H1 (cell line): ENCODE results near the gene NDP. TPM values are rescaled to one million over a fixed set of nuclear protein-coding genes. Genes with fewer than 3 reads are reported as not detected.

Experiments
- BCL11A ChIP-seq, 2 experiments: IDR thresholded peaks; one replicate each; pipeline ENCODE4 v1.6.1; 2011; ENCODE audit warnings: low read depth in 2 of 2, low read length in 2 of 2, mild to moderate bottlenecking in 2 of 2
- GABPA ChIP-seq: IDR thresholded peaks from 2 replicates; pipeline ENCODE4 v1.6.1; 2011; ENCODE audit warnings: mild to moderate bottlenecking, low read length, moderate library complexity, borderline replicate concordance; ENCODE audit not compliant: insufficient read depth
- RNF2 ChIP-seq: fragments of 200-900, 300-1000 bp; sonication (generic); IDR thresholded peaks from 2 replicates; pipeline ENCODE4 v1.7.1; 2016; ENCODE audit warnings: borderline replicate concordance, low read depth, mild to moderate bottlenecking, antibody characterized with exemption, low read length; ENCODE audit not compliant: poor library complexity, severe bottlenecking; ENCODE audit errors: missing control alignments
- polyA plus RNA-seq, 7 experiments: library from polyadenylated mRNA; depleted of rRNA in 3 of 7; stranded (reverse) in 5 of 7; unstranded in 2 of 7; fragments of >200 nt in 5 of 7; fragments of 200-250 nt in 2 of 7; gene quantifications; 1 replicate in 5 of 7; 2 replicates in 1 of 7; 4 replicates in 1 of 7; pipeline versions ENCODE4 v1.2.1 to v1.2.3, GENCODE V29; 2011 to 2013; ENCODE audit warnings: missing spikeins in 2 of 7, mixed read lengths in 2 of 7
- total RNA-seq: library from RNA; stranded (reverse); fragmentation: NEBNext Ultra II Directional; extraction: Animal tissue kit (Norgen Biotek cat#: 25700); gene quantifications from 2 replicates; pipeline ENCODE4 v1.2.1, GENCODE V29; 2021

NDP gene
- total and polyA plus RNA-seq, 2 of the 8 experiments (the other 6 are each of a cell fraction or from before 2014, with no cell fraction given), result 0.26 to 0.82 TPM

DNA sequence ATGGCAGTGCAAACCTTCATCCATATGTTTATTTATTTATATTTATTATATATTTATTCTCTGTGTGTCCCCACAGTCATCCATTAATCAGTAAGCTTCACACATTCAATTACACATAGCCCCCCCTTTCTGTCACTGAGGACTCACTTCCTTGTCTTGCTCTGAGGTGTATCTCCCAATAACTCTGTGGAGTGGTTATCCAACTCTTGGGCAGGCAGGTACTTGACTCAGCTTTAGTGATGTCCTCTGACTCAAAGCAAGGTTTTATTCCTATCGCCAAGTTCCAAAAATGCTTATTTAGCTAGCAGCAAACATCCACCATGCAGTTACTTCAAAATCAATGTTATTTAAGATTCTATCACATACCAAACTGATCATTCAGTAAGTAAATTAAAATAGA lies 25.2 kb upstream of the NDP start (continued):
- no peak for TF ChIP-seq GABPA
- TF ChIP-seq BCL11A (IDR thresholded peaks at IDR 0.05; ENCODE audit: low read depth in 2 of 2, low read length in 2 of 2), result no peak
- TF ChIP-seq RNF2, result no peak
